Measurements from ENCODE around the gene BCL2A1. TPM values are rescaled to one million over a fixed set of nuclear protein-coding genes. Genes with fewer than 3 reads are reported as not detected.
"Not testable (repeated sequence)": the region's sequence is repeated elsewhere in the genome, so short reads cannot be mapped to it uniquely, and the experiment has no call there.

Gene BCL2A1
- total RNA-seq, 1 experiment from 2014 or later, result not detected

DNA sequence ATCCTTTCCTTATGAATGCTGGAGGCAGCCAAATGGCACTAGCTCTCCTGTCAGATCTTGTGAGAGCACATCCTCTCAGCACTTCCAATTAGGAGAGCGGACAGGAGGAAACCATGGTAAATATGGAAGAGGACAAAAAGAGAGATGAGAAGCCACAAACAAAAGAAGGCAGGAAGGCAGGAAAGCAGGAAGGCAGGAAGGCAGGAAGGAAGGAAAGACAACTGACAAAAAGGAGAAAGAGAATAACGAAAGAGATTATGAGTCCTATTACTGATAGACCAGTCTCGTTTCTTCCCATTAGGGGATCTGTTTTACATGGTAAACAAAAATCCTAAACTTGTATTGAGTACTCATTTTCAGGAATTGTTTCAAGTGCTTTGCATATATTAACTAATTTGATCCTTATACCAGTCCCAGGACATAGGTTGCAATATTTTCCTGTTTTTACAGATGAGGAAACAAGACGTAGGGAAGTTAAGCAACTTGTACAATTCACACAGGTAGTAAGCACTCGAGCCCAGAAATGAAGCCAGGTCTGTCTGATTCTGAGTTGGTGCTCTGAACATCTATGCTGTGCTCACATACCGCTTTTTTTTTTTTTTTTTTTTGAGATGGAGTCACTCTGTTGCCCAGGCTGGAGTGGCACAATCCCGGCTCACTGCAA lies 4.2 kb downstream of the BCL2A1 start:
- H3K9me3 Mint-ChIP-seq (ENCODE audit: low read depth, unreplicated experiment), result peaks cover 3% of the 10 kb centered on the region
- peaks cover 19% of the 10 kb centered on the region for H3K4me1 Mint-ChIP-seq (ENCODE audit: low read depth, unreplicated experiment)
- intact Hi-C loops (cut with micrococcal nuclease; ENCODE audit: unreplicated experiment), result no loop called here
- TF ChIP-seq, protein P1, sequence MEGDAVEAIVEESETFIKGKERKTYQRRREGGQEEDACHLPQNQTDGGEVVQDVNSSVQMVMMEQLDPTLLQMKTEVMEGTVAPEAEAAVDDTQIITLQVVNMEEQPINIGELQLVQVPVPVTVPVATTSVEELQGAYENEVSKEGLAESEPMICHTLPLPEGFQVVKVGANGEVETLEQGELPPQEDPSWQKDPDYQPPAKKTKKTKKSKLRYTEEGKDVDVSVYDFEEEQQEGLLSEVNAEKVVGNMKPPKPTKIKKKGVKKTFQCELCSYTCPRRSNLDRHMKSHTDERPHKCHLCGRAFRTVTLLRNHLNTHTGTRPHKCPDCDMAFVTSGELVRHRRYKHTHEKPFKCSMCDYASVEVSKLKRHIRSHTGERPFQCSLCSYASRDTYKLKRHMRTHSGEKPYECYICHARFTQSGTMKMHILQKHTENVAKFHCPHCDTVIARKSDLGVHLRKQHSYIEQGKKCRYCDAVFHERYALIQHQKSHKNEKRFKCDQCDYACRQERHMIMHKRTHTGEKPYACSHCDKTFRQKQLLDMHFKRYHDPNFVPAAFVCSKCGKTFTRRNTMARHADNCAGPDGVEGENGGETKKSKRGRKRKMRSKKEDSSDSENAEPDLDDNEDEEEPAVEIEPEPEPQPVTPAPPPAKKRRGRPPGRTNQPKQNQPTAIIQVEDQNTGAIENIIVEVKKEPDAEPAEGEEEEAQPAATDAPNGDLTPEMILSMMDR (IDR thresholded peaks at IDR 0.05; ENCODE audit: unreplicated experiment), result no peak
- BruUV-seq (replicated peaks), result no TSS peak
- peak overlapping the region; percentile 1 for H3K27ac Mint-ChIP-seq (ENCODE audit: unreplicated experiment)
- CTCF ChIA-PET, result interaction anchor here (0.8 kb wide), 1 partner anchor 37 kb away, joined by 7 read pairs; no protein-coding TSS in a partner anchor
- DNase-seq, result no peak
- H3K36me3 Mint-ChIP-seq (ENCODE audit: insufficient read depth, unreplicated experiment), result no peaks in the 10 kb centered on the region
- no peak overlapping the region for H3K4me3 Mint-ChIP-seq (ENCODE audit: low read depth, unreplicated experiment)
- no peaks in the 10 kb centered on the region for H3K27me3 Mint-ChIP-seq (ENCODE audit: unreplicated experiment)

DNA sequence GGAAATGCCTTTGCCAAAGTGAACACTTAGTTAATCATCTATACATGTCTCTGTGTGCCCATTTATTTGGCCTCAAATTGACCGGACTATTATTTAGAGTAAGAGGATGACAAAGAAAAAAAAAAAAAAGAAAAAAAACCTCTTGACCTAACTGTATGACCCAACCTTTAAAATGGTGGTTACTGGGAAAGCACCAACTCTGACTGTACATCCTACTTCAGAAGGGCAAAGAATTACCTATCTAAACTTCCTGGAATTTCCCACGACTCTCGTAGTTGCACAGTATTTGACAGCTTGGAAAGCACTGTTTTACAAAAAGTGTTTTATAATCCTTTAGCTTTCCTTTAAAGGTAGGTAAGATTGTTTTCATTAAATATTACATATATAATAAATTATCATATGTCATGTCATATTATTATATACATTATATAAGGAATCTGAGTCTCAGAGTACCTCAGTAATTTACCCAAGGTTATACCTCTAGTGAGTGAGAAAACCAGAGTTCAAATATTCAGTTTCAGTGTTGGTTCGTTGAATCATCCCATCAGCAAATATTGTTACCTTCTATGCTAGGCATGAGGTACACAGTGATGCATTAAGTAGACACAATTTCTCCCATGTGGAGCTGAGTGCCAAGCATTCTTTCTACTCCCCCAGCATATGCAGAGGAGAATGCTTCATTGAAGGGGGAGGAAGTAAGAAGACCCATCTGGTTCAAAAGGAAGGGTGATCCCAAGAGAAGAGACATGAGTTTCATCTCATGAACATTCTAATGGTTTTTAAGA lies 5.0 kb downstream of the BCL2A1 start:
- CTCF ChIA-PET, result interaction anchor here (0.6 to 0.7 kb wide), 2 partner anchors 57 to 790 kb away, joined by 3 to 4 read pairs; no protein-coding TSS in a partner anchor

DNA sequence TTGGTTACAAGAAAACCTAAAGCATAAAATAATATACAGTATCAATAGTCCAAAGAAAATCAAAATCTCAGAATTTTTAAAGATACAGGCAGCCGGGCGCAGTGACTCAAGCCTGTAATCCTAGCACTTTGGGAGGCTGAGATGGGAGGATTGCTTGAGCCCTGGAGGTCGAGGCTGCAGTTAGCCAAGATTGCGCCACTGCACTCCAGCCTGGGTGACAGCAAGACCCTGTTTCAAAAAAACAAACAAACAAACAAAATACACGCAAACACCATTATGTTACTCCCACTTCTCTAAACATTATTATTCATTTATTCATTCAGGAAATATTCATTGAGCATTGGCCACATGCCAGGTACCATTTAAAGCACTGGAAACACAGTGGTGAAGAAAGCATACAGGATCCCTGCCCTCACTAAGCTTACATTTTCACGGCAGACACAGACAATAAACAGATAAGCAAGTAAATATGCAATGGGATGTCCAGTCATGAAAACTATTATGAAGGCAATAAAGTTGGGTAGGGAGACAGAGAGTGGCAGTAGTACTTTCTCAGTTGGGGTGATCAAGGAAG lies 6.7 kb downstream of the BCL2A1 start:
- peaks cover 3% of the 10 kb centered on the region for H3K9me3 Mint-ChIP-seq (ENCODE audit: low read depth, unreplicated experiment)
- no peak overlapping the region for H3K4me3 Mint-ChIP-seq (ENCODE audit: low read depth, unreplicated experiment)
- BruUV-seq (replicated peaks), result no TSS peak
- TF ChIP-seq, protein P1 (IDR thresholded peaks at IDR 0.05; ENCODE audit: unreplicated experiment), result no peak
- H3K27me3 Mint-ChIP-seq (ENCODE audit: unreplicated experiment), result no peaks in the 10 kb centered on the region
- no peak overlapping the region for H3K27ac Mint-ChIP-seq (ENCODE audit: unreplicated experiment)
- no peak for DNase-seq
- CTCF ChIA-PET, result no interaction called here
- no peaks in the 10 kb centered on the region for H3K36me3 Mint-ChIP-seq (ENCODE audit: insufficient read depth, unreplicated experiment)
- intact Hi-C loops (cut with micrococcal nuclease; ENCODE audit: unreplicated experiment), result no loop called here
- peaks cover 19% of the 10 kb centered on the region for H3K4me1 Mint-ChIP-seq (ENCODE audit: low read depth, unreplicated experiment)

More for the DNA sequence above, 5.0 kb downstream of the BCL2A1 start:
- Mint-ChIP-seq H3K4me3 (ENCODE audit: low read depth, unreplicated experiment) (no peak overlapping the region), H3K9me3 (ENCODE audit: low read depth, unreplicated experiment) (peaks cover 3% of the 10 kb centered on the region), H3K4me1 (ENCODE audit: low read depth, unreplicated experiment) (peaks cover 19% of the 10 kb centered on the region), H3K36me3 (ENCODE audit: insufficient read depth, unreplicated experiment) (no peaks in the 10 kb centered on the region), H3K27ac (ENCODE audit: unreplicated experiment) (peak overlapping the region; percentile 1), H3K27me3 (ENCODE audit: unreplicated experiment) (no peaks in the 10 kb centered on the region)
- TF ChIP-seq, protein P1 (IDR thresholded peaks at IDR 0.05; ENCODE audit: unreplicated experiment), result no peak
- no peak for DNase-seq
- BruUV-seq (replicated peaks), result no TSS peak
- intact Hi-C loops (cut with micrococcal nuclease; ENCODE audit: unreplicated experiment), result no loop called here

DNA sequence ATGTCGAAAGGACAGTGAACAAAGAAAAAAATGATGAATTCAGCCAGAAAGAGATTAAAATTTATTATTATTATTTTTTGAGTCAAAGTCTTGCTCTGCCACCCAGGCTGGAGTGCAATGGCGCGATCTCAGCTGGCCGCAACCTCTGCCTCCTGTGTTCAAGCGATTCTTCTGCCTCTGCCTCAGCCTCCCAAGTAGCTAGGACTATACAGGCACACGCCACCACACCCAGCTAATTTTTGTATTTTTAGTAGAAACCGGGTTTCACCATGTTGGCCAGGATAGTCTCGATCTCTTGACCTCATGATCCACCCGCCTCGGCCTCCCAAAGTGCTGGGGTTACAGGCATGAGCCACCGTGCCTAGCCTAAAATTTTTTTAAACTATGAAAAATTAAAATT lies 8.1 kb downstream of the BCL2A1 start:
- H3K4me3 Mint-ChIP-seq (ENCODE audit: low read depth, unreplicated experiment); intact Hi-C loops (cut with micrococcal nuclease; ENCODE audit: unreplicated experiment); CTCF ChIA-PET; BruUV-seq (replicated peaks); DNase-seq; H3K27ac Mint-ChIP-seq (ENCODE audit: unreplicated experiment); H3K36me3 Mint-ChIP-seq (ENCODE audit: insufficient read depth, unreplicated experiment); H3K9me3 Mint-ChIP-seq (ENCODE audit: low read depth, unreplicated experiment); H3K27me3 Mint-ChIP-seq (ENCODE audit: unreplicated experiment): not testable (repeated sequence)
- peaks cover 19% of the 10 kb centered on the region for H3K4me1 Mint-ChIP-seq (ENCODE audit: low read depth, unreplicated experiment)
